ENCODE results near the gene UNC93B1.

DNA sequence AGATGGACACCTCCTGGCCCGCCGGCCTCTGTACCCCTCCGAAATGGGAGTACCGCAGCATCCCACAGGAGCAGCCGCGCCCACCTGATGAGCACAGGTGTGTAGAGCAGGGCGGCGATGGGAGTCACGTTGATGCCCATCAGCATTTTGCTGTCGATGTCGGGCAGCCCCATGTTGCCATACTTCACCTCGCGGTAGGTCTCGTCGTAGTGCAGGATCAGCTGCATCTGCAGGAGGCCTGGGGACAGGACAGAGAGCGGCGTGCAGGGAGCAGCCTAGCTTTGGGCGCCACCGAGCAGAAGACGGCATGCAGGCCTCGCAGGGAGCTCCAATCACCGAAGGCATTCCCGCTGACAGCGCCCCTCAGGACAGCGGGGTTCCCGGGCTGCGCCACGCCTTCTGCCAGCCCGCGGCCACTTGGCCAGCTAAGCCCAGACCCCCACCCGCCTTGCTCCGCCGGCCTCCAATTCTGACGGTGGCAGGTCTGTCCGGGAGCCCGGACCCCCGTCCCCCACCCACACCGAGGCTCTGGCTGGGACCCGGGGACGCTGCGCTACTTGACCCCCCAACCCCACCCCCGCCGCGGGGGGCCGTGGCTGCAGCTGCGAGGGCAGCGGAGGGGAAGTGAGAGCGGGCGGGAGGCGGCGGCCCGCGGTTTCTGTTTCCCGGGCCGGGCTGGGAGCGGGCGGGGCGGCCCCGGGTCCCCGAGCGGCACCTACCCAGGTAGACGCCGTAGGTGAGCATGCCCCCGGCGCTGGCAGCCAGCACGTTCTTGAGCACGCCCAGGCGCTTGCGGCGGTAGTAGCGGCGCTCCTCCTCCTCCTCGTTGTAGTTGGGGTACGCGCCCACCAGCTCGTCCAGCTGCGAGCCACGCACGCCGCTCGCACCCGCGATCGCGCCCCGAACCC lies 705 bp downstream of the UNC93B1 start:
- TF ChIP-seq, protein P1, sequence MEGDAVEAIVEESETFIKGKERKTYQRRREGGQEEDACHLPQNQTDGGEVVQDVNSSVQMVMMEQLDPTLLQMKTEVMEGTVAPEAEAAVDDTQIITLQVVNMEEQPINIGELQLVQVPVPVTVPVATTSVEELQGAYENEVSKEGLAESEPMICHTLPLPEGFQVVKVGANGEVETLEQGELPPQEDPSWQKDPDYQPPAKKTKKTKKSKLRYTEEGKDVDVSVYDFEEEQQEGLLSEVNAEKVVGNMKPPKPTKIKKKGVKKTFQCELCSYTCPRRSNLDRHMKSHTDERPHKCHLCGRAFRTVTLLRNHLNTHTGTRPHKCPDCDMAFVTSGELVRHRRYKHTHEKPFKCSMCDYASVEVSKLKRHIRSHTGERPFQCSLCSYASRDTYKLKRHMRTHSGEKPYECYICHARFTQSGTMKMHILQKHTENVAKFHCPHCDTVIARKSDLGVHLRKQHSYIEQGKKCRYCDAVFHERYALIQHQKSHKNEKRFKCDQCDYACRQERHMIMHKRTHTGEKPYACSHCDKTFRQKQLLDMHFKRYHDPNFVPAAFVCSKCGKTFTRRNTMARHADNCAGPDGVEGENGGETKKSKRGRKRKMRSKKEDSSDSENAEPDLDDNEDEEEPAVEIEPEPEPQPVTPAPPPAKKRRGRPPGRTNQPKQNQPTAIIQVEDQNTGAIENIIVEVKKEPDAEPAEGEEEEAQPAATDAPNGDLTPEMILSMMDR (IDR thresholded peaks at IDR 0.05): no peak
- no peak for TF ChIP-seq POLR2A (IDR thresholded peaks at IDR 0.05)
- TF ChIP-seq EP300 (IDR thresholded peaks at IDR 0.05): no peak
